GM18520 (cell line): ENCODE results near the gene CALML4.
"Not testable (repeated sequence)": the region's sequence is repeated elsewhere in the genome, so short reads cannot be mapped to it uniquely, and the experiment has no call there.

Experiments
- ATAC-seq: cut with Tn5 transposase; IDR thresholded peaks from one replicate; pipeline ENCODE4 v1.9.1; 2021; ENCODE audit not compliant: unreplicated experiment

CALML4 gene

DNA sequence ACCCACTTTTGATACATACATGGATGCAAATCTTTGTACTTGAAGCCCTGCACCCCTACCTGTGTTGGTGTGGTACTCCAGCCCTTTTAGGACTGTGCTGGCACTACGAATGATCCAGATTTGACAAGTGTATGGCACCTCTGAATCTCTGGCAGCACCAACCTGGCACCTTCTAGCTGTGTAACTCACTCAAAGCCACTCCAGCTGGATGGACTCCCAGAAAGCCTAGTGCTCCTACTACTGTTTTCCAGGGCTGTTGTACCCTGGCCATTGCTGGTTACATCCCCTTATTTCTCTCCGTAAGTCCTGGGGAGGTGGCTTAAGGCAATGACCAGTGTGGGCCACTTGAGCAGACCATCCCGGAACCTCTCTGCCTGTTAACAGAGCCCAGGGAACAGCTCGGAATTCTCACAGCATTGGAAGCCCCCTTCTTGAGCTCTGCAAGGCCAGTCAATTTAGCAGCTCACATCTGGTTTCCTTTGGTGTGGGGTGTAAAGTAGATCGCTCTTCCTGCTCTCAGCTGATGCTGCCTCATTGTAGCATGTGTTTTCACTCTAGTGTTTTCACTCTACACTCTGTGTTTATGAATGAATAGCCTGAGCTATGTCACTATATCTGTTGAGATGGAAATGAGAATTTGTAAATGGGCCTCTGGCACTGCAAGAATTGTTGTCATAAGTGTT is 12.2 kb downstream of the CALML4 start:
- ATAC-seq: no peak

DNA sequence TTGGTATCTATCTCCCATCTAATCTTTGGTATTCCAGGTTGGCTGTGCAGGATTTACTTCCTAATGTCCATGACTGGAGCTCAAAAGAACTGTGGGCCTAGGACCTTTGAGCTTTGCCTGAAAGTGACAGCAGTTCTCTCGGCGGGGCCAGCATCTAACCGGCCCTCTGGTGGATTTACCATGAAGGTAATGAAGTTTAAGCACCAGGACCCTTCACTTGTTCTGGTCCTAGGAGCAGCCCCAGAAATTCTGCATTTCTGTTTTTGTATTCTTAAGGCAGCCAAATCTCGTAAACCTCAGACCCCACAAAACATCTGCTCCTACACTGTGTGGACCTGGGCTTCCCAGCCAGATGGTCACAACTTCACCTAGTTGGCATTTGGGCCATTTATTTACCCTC is 13.0 kb downstream of the CALML4 start:
- ATAC-seq: no peak

GRCh38 chr15:68191555-68191954 is 13.6 kb downstream of the CALML4 start:
- no peak for ATAC-seq

- ATAC-seq: no peak
These were observed 15.1 kb downstream of the CALML4 start for GRCh38 chr15:68190048-68190447.

GRCh38 chr15:68188647-68189046 is 16.5 kb downstream of the CALML4 start:
- ATAC-seq: no peak

GRCh38 chr15:68187559-68187958 is 17.6 kb downstream of the CALML4 start:
- ATAC-seq: no peak

DNA sequence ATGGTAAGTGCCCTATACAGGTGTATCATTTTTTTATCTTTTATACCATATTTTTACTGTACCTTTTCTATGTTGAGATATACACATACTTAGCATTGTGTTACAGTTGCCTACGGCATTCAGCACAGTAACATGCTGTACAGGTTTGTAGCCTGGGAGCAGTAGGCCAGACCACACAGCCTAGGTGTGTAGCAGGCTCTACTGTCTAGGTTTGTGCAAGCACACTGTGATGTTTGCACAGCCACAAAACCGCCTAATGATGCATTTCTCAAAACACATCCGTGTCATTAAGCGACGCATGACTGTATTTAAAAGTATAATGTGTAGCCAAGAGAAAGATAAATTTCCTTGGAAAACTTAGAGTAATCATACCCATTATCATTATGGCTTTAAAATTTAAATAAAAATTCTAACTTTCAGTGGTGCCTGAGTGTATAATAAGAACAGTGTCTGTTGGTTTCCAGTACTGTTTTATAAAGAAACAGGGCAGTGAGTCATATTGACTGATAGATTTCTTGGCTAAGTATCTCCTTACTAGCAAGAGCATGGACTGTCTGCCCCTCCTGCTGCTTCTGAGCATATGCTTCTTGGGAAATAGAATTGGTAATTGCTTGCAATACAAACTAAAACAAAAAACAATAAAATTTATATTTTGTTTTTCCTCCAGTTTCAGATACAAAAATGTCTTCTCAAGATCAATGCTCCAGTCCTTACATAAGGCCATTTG is 18.3 kb downstream of the CALML4 start:
- ATAC-seq: no peak

GRCh38 chr15:68184616-68185480 is 20.3 kb downstream of the CALML4 start:
- no peak for ATAC-seq

GRCh38 chr15:68183616-68184315 is 21.4 kb downstream of the CALML4 start:
- no peak for ATAC-seq

DNA sequence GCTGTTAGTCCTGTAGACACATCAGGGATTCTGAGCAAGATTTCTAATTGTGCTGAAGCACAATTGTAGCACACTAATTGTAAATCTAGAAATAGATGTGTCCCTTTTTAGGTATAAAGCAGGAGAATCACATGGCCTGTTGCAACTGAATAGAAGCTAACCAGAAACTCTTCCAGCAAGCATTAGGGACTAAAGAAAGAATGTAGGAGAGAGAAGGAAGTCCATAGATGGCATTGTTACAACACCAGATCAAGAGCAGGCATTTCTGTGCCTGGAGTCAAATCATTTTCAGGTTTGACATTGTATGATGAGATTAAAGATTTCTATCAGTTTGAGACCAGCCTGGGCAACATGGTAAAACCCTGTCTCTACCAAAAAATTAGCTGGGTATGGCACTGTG is 27.4 kb downstream of the CALML4 start:
- ATAC-seq: no peak

GRCh38 chr15:68176601-68177000 is 28.5 kb downstream of the CALML4 start:
- no peak for ATAC-seq

GRCh38 chr15:68175526-68175925 is 29.6 kb downstream of the CALML4 start:
- no peak for ATAC-seq

- ATAC-seq: no peak
These were observed 32.0 kb downstream of the CALML4 start for GRCh38 chr15:68173119-68173518.

DNA sequence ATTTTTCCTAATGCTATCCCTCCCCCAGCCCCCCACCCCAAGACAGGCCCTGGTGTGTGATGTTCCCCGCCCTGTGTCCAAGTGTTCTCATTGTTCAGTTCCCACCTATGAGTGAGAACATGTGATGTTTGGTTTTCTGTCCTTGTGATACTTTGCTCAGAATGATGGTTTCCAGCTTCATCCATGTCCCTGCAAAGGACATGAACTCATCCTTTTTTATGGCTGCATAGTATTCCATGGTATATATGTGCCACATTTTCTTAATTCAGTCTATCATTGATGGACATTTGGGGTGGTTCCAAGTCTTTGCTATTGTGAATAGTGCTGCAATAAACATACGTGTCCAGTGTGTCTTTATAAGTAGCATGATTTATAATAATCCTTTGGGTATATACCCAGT is 33.1 kb downstream of the CALML4 start:
- ATAC-seq: not testable (repeated sequence)

DNA sequence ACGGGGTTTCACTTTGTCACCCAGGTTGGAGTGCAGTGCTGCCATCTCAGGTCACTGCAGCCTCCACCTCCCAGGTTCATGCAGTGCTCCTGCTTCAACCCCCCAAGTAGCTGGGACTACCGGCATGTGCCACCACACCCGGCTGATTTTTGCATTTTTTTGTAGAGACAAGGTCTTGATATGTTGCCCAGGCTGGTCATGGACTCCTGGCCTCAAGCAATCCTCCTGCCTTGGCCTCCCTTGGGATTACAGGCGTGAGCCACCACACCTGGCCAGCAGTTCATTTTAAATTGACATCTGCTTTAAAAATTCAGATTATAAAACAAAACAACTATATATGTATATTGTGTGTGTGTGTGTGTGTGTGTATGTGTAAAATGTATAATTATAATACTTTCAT is 38.3 kb downstream of the CALML4 start:
- no peak for ATAC-seq

- no peak for ATAC-seq
These were observed 41.9 kb downstream of the CALML4 start for GRCh38 chr15:68163191-68163590.

- no peak for ATAC-seq
These were observed 47.0 kb downstream of the CALML4 start for GRCh38 chr15:68158046-68158628.

- no peak for ATAC-seq
These were observed 48.1 kb downstream of the CALML4 start for GRCh38 chr15:68157074-68157473.

DNA sequence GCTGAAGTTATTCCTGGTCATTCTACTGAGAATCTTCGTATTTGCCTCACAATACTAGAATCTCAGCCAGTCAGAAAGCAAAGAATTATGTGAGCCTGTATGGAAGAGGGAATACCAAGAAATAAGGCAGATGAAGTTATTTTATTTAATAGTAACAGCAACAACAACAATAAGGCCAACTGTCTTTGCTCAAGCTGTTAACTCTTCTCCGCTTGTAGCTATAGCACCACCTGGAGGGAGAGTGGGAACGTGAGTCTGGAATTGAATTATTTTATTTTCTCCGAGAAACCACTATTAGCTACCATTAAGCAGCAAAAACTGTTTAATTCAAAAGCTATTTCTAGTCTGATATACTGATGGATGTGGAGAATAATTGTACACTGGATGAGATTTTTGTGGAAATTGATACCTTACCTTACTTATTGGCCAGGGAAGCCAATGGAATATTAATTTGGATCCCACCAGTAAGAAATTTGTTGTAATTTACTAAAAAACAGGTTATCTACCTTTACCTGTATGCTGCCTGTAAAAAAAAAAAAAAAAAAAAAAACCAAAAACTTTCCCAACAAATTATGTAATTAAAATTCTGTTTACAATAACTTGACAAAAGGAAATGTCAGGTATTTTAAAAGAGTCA is 50.1 kb downstream of the CALML4 start:
- ATAC-seq: no peak

DNA sequence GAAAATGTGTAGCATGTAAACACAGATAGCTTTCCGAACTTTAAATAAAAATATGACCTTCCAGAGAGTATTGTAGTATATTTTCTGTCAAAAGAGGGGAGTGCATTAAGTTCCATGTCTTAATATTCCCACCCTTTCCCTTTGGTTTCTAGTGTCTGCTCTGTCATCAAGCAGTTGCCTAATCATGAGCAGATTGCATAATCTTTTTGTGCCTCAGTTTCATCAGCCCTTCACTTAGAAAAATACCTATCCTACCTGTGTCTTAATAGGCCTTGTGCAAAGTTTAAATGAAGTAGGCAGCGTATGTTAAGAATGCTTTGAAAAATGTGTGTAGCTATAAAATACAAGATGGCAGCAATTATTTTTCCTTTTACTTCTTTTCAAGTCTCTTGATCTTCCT is 52.8 kb downstream of the CALML4 start:
- no peak for ATAC-seq
